HG02852 (cell line): ENCODE measurements around the gene RNF207.
A peak's percentile ranks its signal among the peaks of the same experiment; 100 is the strongest.

Experiments used
- ATAC-seq: cut with Tn5 transposase; IDR thresholded peaks from one replicate; pipeline ENCODE4 v1.9.1; 2021; ENCODE audit warnings: mild to moderate bottlenecking, moderate library complexity; ENCODE audit not compliant: unreplicated experiment

Gene RNF207

GRCh38 chr1:6174621-6175410 lies 31.1 kb upstream of the RNF207 start:
- ATAC-seq, result no peak

DNA sequence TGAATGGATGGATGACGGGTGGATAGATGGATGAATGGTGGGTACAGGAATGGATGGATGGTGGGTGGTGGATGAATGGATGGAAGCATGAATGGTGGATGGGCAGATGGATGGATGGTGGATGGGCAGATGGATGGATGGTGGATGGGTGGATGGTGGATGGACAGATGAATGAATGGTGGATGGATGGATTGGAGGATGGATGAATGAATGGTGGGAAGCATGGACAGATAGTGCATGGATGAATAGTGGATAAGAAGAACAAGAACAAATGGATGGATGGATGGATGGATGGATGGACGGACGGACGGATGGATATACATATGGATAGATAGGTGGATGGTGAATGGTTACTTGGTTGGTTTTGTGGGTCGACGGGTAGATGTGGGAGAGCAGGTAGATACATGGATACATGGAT lies 30.5 kb upstream of the RNF207 start:
- no peak for ATAC-seq

- no peak for ATAC-seq
Measured at GRCh38 chr1:6176779-6177178, 29.1 kb upstream of the RNF207 start.

GRCh38 chr1:6177681-6178380 lies 28.1 kb upstream of the RNF207 start:
- ATAC-seq, result no peak

GRCh38 chr1:6178751-6179563 lies 27.0 kb upstream of the RNF207 start:
- no peak for ATAC-seq

- ATAC-seq, result no peak
Measured at GRCh38 chr1:6179564-6180175, 26.2 kb upstream of the RNF207 start.

DNA sequence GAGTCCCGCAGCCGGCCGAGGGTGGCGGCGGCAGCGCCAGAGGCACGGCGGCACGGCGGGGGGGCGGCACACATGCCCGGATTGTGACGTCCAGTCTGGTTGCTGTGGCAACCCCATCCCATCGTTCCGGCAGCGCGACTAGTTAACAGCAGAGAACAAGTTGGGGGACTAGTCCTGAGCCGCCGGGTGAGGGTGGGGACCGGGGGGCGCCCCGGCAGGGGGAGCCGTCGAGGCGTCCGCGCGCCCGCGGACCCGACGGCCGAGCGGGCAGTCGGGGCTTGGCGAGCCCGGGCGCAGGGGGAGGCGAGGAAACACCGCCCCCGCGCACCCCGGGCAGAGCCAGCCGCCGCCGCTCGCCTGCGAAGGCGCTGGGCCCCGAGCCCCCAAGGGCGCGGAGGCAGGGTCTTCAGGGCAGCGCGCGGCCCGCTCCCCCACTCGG lies 25.6 kb upstream of the RNF207 start, which contains the start of gene CHD5:
CHD5 (minus strand) TSS at position 54 of the 439 bp plus-strand sequence. CDS start 298 bp downstream, outside the sequence.
- ATAC-seq, result no peak

- ATAC-seq, result no peak
Measured at GRCh38 chr1:6180707-6181311, 25.1 kb upstream of the RNF207 start.

- ATAC-seq, result no peak
Measured at GRCh38 chr1:6181347-6181770, 24.6 kb upstream of the RNF207 start.

GRCh38 chr1:6183520-6183989 lies 22.4 kb upstream of the RNF207 start:
- ATAC-seq, result no peak

DNA sequence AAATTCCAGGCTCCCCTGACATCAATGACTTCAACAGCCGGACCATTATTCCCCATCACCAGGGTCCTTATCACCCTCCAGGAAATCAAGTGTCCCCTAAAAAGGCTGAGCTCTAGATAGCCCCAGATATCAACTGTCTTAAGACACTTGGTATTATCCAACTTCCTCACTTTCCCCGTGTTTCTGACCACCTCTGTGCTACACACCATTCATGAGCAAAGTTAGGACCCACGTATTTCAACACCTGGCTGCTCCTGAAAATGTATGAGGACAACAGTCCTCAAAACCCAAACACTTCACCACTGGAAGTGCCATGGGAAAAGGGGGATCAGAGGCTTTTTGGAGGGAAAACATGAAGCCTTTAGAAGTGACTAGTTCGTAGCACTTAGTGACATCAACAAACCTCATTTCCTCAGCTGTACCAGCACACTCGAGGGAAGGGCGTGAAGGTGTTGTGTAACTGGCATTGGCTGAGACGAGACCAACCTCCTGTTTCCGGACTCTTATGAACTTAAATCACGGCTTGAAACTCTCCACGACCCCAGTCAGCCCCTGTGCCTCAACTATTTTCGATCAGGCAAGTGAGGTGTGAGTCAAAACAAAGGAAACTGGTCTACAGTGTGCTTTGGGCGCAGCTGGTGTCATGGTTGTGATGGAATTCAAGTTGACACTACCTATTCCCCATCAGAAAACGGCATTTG lies 21.7 kb upstream of the RNF207 start:
- no peak for ATAC-seq

GRCh38 chr1:6185151-6185550 lies 20.8 kb upstream of the RNF207 start:
- ATAC-seq, result no peak

DNA sequence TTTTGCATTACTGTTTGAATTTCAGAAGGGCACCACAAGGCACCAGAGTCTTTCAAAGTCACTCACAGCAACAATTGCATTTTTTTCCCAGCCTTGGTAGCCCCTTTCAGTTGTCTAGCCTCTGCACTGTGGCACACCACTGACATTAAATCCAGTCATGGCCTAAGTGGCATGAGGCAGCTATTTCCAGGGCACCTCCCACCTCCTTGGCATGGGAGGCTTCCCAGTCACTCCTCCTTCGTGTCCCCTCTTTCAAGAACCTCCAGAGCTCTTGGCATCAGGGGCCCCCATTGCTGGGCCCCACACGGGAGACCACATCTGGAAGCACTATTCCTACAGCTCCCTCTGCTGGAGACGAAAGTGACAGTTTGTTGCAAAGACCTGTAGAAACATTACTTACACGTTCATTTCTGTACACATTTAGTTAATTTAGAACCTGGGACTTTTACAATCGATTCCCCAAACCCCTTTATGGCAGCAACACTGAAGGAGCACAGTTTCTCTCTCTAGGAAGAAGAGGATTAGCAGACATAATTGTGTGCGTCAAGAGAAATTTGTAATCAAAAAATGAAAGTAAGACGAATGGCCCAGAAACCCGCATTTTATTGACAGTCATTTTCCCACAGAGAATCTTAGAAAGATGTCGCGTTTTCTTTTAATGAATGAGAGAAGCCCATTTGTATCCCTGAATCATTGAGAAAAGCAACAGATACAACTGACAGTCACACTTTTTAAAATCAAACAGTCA lies 20.1 kb upstream of the RNF207 start:
- no peak for ATAC-seq

DNA sequence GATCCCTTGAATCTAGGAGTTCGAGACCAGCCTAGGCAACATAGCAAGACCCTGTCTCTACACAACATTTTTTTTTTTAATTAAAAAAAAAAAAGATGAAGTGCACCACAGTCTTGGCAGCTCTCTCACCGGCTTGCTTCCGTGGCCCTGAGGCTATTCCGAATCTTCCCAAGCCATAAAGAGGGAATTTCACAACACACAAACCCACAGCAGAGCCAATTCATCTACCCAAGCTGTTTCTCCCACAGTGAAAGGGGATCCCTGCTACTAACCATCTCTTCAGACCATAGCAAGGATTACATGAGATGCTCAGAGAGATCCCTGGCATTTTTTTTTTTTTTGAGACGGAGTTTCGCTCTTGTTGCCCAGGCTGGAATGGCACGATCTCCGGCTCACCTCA lies 17.5 kb upstream of the RNF207 start:
- no peak for ATAC-seq

- ATAC-seq, result no peak
Measured at GRCh38 chr1:6191968-6192367, 14.0 kb upstream of the RNF207 start.

DNA sequence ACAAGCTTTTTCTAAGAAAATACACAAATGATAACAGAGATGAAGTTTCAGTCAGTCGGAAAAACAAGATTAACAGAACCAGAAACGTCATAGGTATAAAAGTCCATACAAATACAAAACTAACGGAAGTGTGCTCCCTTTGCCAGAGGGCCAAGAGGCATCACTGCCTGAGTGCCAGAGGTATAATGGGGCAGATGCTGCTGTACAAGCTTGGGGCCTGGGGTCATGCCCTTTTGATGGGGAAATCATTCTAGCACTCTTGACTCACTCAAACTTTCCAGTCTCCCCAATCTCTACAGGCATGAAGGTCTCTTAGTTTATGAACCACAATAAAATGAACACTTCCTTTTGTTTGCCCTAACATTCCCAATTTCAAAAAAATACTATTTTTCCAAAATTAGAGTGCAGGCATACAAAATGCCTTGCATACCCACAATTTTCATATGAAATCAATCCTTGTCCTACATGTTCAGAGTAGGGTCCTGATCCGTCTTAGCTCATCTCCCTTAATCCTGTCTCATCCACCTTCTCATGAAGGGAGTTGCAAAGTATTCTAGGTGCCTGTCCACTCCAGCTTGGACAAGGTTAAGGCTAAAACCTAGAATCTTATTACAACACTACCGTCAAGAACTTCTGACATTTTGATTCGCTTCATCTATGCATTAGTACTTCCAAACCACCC lies 8.0 kb upstream of the RNF207 start:
- ATAC-seq, result no peak

DNA sequence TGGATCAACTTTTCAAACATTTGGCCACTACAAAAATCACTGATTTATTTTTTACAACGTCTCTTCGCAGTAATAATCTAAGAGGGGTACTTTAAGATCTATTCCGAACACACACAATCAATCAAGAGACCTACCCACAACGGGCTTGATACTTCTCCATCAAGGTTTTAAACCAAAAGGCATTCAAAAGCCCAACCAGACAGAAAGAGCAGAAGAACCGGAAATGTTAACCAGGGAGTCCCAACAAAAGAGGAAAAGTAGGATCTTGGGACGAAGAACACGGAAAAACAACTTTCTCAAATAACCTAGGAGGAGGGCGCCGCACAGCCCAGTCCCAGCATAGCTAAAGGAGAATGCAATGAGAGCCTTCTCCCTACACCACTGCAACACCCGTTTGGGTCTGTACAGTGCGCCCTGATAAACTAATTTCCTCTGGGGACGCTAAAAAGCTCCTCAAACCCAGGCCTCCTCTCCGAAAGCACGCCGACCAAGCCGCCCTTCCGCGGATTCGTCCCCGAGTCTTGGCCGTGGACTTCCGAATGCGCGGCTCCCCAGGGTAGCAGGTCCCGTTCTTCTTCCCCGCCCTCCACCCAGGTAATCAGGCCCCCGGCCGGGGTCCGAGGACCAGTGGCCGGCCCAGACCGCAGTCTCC lies 7.1 kb upstream of the RNF207 start:
- ATAC-seq, result peak; percentile 23
